Lung (tissue), 12 donors: Measurements from ENCODE around the gene MYH6. TPM values are rescaled to one million over a fixed set of nuclear protein-coding genes. Genes with fewer than 3 reads are reported as not detected.
"Not testable (repeated sequence)": the region's sequence is repeated elsewhere in the genome, so short reads cannot be mapped to it uniquely, and the experiment has no call there.

ENCODE experiments used
- ATAC-seq: fragments of 200-7000 bp; cut with Tn5 transposase; one replicate; pipeline ENCODE4 v1.9.1; 2020; ENCODE audit warnings: moderate number of reproducible peaks; ENCODE audit not compliant: insufficient read depth, low FRiP score
- DNase-seq, 3 donors: peaks; one replicate each; pipeline ENCODE4 v3.0.0-alpha.2; 2013 to 2017
- H3K27ac ChIP-seq, 2 donors: one replicate each; pipeline ENCODE4 v1.5.1; 2013; ENCODE audit warnings: mild to moderate bottlenecking in 2 of 2, moderate library complexity in 2 of 2, control low read depth in 1 of 2, inconsistent platforms in 1 of 2, low read depth in 1 of 2, low read length in 1 of 2
- H3K27me3 ChIP-seq, 3 donors: one replicate each; pipeline ENCODE4 v1.5.1; 2013; ENCODE audit warnings: low read length in 2 of 3; ENCODE audit not compliant: control insufficient read depth in 3 of 3, insufficient read depth in 3 of 3
- H3K36me3 ChIP-seq, 4 donors: one replicate each; pipeline ENCODE4 v1.5.1; 2013; ENCODE audit warnings: low read length in 4 of 4, mild to moderate bottlenecking in 1 of 4, moderate library complexity in 1 of 4; ENCODE audit not compliant: control insufficient read depth in 4 of 4, insufficient read depth in 4 of 4
- H3K4me1 ChIP-seq, 5 donors: one replicate each; pipeline ENCODE4 v1.5.1; 2013; ENCODE audit warnings: low read length in 5 of 5, mild to moderate bottlenecking in 2 of 5, moderate library complexity in 1 of 5; ENCODE audit not compliant: control insufficient read depth in 5 of 5, insufficient read depth in 5 of 5
- H3K4me3 ChIP-seq: one replicate; pipeline ENCODE4 v1.5.1; 2013; ENCODE audit warnings: mild to moderate bottlenecking, control low read depth, moderate library complexity
- H3K9ac ChIP-seq, 2 donors: one replicate each; pipeline ENCODE4 v1.5.1; 2013; ENCODE audit warnings: low read length in 2 of 2, control low read depth in 1 of 2; ENCODE audit not compliant: insufficient read depth in 1 of 2
- H3K9me3 ChIP-seq, 4 donors: one replicate each; pipeline ENCODE4 v1.5.1; 2013; ENCODE audit warnings: low read length in 3 of 4, mild to moderate bottlenecking in 1 of 4, moderate library complexity in 1 of 4; ENCODE audit not compliant: control insufficient read depth in 4 of 4, insufficient read depth in 3 of 4
- CTCF ChIP-seq: IDR thresholded peaks from 2 replicates; pipeline ENCODE4 v1.5.1; 2012; ENCODE audit warnings: mild to moderate bottlenecking; ENCODE audit errors: control extremely low read depth, extremely low read depth
- WGBS, 2 donors: extraction: QIAGEN DNeasy Blood & Tissue Kit; methylation state at CpG; one replicate each; pipeline ENCODE4 v1.1.7; 2013; 5-methylcytosine and 5-hydroxymethylcytosine counted together
- polyA plus RNA-seq, 2 donors: library from polyadenylated mRNA; stranded (reverse); fragments of 200-250 nt; gene quantifications; one replicate each; pipeline ENCODE4 v1.2.1, GENCODE V29; 2013
- total RNA-seq, 2 donors: library from RNA; depleted of rRNA in 1 of 2; stranded (reverse); fragments of >200 nt in 1 of 2; gene quantifications; one replicate each; pipeline ENCODE4 v1.2.1, GENCODE V29; 2014 to 2021
- donor health status: control.
- donor health status: control.
- donor health status: Bipolar disorder and iron deficiency.
- donor health status: healthy.
- donor health status: DM: yes; HTN: yes; CAD: no.

Gene MYH6
- total and polyA plus RNA-seq, 4 donors: 0.25 to 7.1 (median 0.28) TPM; not detected in 1

DNA sequence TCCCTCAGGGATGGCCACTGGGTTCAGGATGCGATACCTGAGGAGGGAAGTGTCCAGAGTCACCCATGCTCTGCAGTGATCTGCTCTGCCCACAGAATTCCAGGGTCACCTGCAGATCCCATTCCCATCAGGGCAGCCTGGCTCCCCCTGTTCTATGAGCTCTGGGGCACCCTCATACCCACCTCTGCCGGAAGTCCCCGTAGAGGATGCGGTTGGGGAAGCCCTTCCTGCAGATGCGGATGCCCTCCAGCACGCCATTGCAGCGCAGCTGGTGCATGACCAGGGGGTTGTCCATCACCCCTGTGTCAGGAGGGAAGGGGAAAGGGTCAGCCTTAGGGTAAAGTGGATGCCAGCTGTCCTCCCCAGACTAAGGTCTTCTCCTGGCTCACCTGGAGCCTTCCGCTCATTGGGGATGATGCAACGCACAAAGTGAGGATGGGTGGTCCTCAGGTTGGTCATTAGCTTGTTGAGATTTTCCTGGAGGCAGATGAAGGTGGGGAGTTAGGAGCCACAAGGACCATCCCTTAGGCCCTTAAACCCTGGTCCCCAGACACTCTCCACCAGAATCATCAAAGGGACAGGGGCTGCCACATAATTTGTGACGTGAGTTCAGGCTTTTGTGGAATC lies 11.2 kb downstream of the MYH6 start:
- no peak overlapping the region for H3K4me3 ChIP-seq
- ATAC-seq: no peak
- H3K9me3 ChIP-seq: no peaks in the 10 kb centered on the region
- H3K4me1 ChIP-seq: no peaks in the 10 kb centered on the region
- no peaks in the 10 kb centered on the region for H3K36me3 ChIP-seq
- no peak overlapping the region for H3K9ac ChIP-seq
- no peak overlapping the region for H3K27ac ChIP-seq
- H3K27me3 ChIP-seq: no peaks in the 10 kb centered on the region
- 92 to 94% methylated on average over 10 of the region's 10 CpGs for whole genome bisulfite sequencing, 2 donors
- no peak for DNase-seq
- no peak for TF ChIP-seq CTCF

- Histone ChIP-seq H3K4me1 (no peaks in the 10 kb centered on the region), H3K9me3 (no peaks in the 10 kb centered on the region), H3K9ac (no peak overlapping the region), H3K36me3 (no peaks in the 10 kb centered on the region), H3K27ac (no peak overlapping the region), H3K4me3 (no peak overlapping the region), H3K27me3 (no peaks in the 10 kb centered on the region)
- no peak for ATAC-seq
- WGBS, 2 donors: 91% methylated on average over 10 of the region's 10 CpGs
- TF ChIP-seq CTCF: no peak
- no peak for DNase-seq
Measured at GRCh38 chr14:23396126-23396525, 11.9 kb downstream of the MYH6 start.

GRCh38 chr14:23392613-23393012 lies 15.5 kb downstream of the MYH6 start:
- 80 to 85% methylated on average over 7 of the region's 7 CpGs for WGBS, 2 donors
- no peak for TF ChIP-seq CTCF

DNA sequence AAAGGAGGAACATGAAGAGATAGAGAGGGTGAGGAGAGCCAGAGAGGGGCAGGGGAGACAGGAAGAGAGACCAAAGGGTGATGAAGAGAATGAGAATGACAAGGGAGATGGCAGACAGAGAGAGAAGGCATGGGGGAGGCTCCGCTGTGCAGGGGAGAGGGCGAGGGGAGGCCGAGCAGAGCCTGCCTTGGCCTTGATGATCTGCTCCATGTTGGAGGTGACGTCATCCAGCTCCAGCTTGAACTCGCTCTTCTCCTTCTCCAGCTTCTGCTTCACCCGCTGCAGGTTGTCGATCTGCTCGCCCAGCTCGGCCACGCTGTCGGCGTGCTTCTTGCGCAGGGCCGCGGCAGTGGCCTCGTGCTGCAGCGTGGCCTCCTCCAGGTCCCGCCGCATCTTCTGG lies 18.2 kb downstream of the MYH6 start:
- not testable (repeated sequence) for H3K36me3 ChIP-seq, DNase-seq, H3K4me1 ChIP-seq, ATAC-seq, H3K27ac ChIP-seq, H3K9me3 ChIP-seq, H3K27me3 ChIP-seq, H3K4me3 ChIP-seq, H3K9ac ChIP-seq
- WGBS, 2 donors: 91 to 96% methylated on average over 3 to 4 of the region's 19 CpGs

More at GRCh38 chr14:23392613-23393012, 15.5 kb downstream of the MYH6 start:
- Histone ChIP-seq H3K36me3 (no peaks in the 10 kb centered on the region), H3K27ac (no peak overlapping the region), H3K27me3 (no peaks in the 10 kb centered on the region), H3K4me1 (no peaks in the 10 kb centered on the region), H3K4me3 (no peak overlapping the region), H3K9ac (no peak overlapping the region), H3K9me3 (no peaks in the 10 kb centered on the region)
- ATAC-seq: no peak
- DNase-seq: no peak
